SU-DHL-6 (cell line): ENCODE results near the gene YIPF2.

Source experiments
- EZH2phosphoT487 ChIP-seq: fragments of 200-600 bp; sonication (generic), shearing (Covaris generic); conservative IDR thresholded peaks from 2 replicates; pipeline ENCODE4 v1.6.1; 2018; ENCODE audit warnings: mild to moderate bottlenecking, antibody characterized with exemption, low read length, moderate library complexity, mixed read lengths
- TF ChIP-seq, protein P1 (sequence below): fragments of 200-600 bp; sonication (generic); IDR thresholded peaks from one replicate; pipeline ENCODE4 v1.5.1; 2017; ENCODE audit warnings: antibody characterized with exemption, mild to moderate bottlenecking, low read length, moderate library complexity; ENCODE audit not compliant: insufficient read depth, poor library complexity, severe bottlenecking

DNA sequence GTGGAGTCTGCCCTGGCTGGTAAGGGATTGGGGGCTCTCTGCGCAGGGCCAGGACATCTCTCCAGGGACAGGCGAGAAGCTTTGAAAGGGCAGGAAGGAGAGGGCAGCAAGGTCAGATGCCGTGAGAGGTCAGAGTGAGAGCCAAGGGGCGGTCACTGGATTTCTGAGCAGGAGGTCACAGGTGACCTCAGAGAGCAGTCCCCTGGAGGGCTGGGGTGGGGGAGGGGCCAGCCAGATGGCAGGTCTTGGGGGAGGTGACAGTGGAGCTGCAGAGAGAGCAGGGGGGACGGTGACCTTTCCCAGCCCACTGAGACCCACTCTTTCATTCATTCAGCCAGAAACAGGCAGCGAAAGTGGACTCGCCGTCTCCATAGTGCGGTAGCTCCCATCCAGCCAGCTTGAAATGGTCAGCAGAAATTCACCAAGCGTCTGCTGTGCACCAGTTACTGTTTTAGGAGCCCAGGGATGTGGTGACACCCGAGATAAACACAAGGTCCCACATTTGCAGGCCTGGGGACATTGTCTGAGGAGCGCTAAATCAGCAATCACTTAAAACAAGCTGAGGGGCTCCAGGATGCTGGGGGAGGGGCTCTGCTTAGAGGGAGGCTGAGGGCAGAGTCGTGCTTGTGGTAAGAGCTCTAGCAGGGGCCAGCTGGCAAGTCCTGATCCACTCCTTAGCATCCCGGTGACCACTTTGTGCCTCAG, 46.9 kb downstream of the YIPF2 start:
- TF ChIP-seq, protein P1, sequence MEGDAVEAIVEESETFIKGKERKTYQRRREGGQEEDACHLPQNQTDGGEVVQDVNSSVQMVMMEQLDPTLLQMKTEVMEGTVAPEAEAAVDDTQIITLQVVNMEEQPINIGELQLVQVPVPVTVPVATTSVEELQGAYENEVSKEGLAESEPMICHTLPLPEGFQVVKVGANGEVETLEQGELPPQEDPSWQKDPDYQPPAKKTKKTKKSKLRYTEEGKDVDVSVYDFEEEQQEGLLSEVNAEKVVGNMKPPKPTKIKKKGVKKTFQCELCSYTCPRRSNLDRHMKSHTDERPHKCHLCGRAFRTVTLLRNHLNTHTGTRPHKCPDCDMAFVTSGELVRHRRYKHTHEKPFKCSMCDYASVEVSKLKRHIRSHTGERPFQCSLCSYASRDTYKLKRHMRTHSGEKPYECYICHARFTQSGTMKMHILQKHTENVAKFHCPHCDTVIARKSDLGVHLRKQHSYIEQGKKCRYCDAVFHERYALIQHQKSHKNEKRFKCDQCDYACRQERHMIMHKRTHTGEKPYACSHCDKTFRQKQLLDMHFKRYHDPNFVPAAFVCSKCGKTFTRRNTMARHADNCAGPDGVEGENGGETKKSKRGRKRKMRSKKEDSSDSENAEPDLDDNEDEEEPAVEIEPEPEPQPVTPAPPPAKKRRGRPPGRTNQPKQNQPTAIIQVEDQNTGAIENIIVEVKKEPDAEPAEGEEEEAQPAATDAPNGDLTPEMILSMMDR, result no peak
- no peak for TF ChIP-seq EZH2phosphoT487
